ENCODE data around the gene OR6B1.
"Not testable (repeated sequence)": the region's sequence is repeated elsewhere in the genome, so short reads cannot be mapped to it uniquely, and the experiment has no call there.

OR6B1 gene

GRCh38 chr7:144049491-144049890 is 49.4 kb downstream of the OR6B1 start:
- DNase-seq, result no peak

DNA sequence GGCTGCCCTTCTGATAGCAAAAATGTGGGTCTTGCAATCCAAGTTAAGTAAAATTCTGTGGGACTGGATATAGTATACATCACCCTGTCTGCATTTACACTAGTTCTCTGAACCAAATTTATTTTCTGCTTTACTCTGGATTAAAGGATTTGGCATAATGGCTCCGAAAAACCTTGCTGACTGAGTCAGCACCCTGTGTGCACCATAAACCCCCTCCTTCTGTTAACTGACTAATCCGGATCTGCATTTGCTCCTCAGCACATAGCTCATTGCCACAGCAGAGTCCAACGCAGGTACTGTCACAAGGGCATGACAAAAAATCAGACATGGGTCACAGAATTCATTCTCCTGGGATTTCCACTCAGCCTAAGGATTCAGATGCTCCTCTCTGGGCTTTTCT is 50.0 kb downstream of the OR6B1 start:
- no peak for DNase-seq

GRCh38 chr7:144050884-144051283 is 50.8 kb downstream of the OR6B1 start:
- DNase-seq, result not testable (repeated sequence)

DNA sequence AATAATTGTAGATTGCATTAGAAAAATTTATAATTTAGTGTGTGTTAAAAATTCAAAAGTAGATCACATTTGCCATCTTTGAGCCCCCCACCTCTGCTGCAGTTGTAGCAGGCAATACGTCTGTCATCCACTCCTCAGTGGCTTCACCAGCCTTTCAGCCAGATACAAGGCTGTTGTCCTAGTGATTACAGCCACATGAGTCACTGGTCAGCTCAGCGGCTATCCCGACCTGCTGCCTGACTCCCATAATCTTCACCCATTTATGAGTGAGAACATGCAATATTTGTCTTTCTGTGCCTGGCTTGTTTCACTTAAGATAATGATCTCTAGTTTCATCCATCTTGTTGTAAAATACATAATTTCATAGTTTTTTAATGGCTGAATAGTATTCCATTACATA is 57.8 kb downstream of the OR6B1 start:
- DNase-seq, result no peak

Measured in NCI-H1694 (cell line).